Activated naive CD4-positive, alpha-beta T cell treated with anti-CD3 and anti-CD28 coated beads for 36 hours (primary cell): ENCODE results near the gene UAP1L1. TPM values are rescaled to one million over a fixed set of nuclear protein-coding genes. Genes with fewer than 3 reads are reported as not detected.

ENCODE experiments used
- CTCF ChIA-PET: fragments of 350-600 bp; sonication (Branson Sonifier 250); formaldehyde crosslinking; loops from one replicate; lab custom pipeline; 2021; ENCODE audit warnings: antibody characterized with exemption; lab: Charles Lee
- DNase-seq: peaks from one replicate; pipeline ENCODE4 v3.0.0-alpha.2; 2020
- H3K27ac Mint-ChIP-seq: one replicate; pipeline ENCODE4 v1.8.0; 2021; ENCODE audit warnings: mild to moderate bottlenecking, mixed read lengths
- H3K27me3 Mint-ChIP-seq: one replicate; pipeline ENCODE4 v1.8.0; 2021; ENCODE audit warnings: low read depth, mixed read lengths
- H3K36me3 Mint-ChIP-seq: one replicate; pipeline ENCODE4 v1.8.0; 2021; ENCODE audit warnings: low read depth, mixed read lengths
- H3K4me1 Mint-ChIP-seq: one replicate; pipeline ENCODE4 v1.8.0; 2021; ENCODE audit warnings: low read depth, mixed read lengths
- H3K4me3 Mint-ChIP-seq: one replicate; pipeline ENCODE4 v1.8.0; 2021; ENCODE audit warnings: mild to moderate bottlenecking, moderate library complexity, mixed read lengths
- H3K9me3 Mint-ChIP-seq: one replicate; pipeline ENCODE4 v1.8.0; 2021; ENCODE audit warnings: mixed read lengths
- intact Hi-C: fragments of 100-400 bp; cut with micrococcal nuclease; formaldehyde crosslinking; loops from one replicate; pipeline ENCODE4 v1.15.1; 2023
- total RNA-seq, 2 experiments: library from RNA; stranded (reverse); gene quantifications; one replicate each; pipeline ENCODE4 v1.2.3, GENCODE V29; 2021

The UAP1L1 gene
- total RNA-seq, 2 experiments from 2014 or later = 2.6 to 3.4 TPM

- H3K4me1 Mint-ChIP-seq = peaks cover 9% of the 10 kb centered on the region
- DNase-seq = no peak
- CTCF ChIA-PET = interaction anchor here (0.6 to 9.0 kb wide), 5 partner anchors 12 to 293 kb away, joined by 4 to 66 read pairs (median 15); partner anchors contain the start of genes ABCA2 and NPDC1
Measured at GRCh38 chr9:137071282-137071681, 6.0 kb upstream of the UAP1L1 start.

GRCh38 chr9:137073992-137074399, 3.3 kb upstream of the UAP1L1 start:
- no peaks in the 10 kb centered on the region for H3K27me3 Mint-ChIP-seq
- H3K27ac Mint-ChIP-seq = no peak overlapping the region

More at GRCh38 chr9:137071282-137071681, 6.0 kb upstream of the UAP1L1 start:
- no peaks in the 10 kb centered on the region for H3K36me3 Mint-ChIP-seq
- H3K27me3 Mint-ChIP-seq = peaks cover 3% of the 10 kb centered on the region
- H3K4me3 Mint-ChIP-seq = peak overlapping the region; percentile 56
- no peak overlapping the region for H3K27ac Mint-ChIP-seq
- no peaks in the 10 kb centered on the region for H3K9me3 Mint-ChIP-seq
- intact Hi-C loops = no loop called here

GRCh38 chr9:137074657-137075274, 2.6 kb upstream of the UAP1L1 start:
- no peaks in the 10 kb centered on the region for H3K9me3 Mint-ChIP-seq
- no peak for DNase-seq
- H3K27ac Mint-ChIP-seq = no peak overlapping the region
- intact Hi-C loops = no loop called here
- CTCF ChIA-PET = interaction anchor here (1.4 kb wide), 1 partner anchor 11 kb away, joined by 3 read pairs; no protein-coding TSS in a partner anchor
- H3K4me3 Mint-ChIP-seq = no peak overlapping the region
- H3K4me1 Mint-ChIP-seq = peaks cover 5% of the 10 kb centered on the region
- no peaks in the 10 kb centered on the region for H3K36me3 Mint-ChIP-seq
- no peaks in the 10 kb centered on the region for H3K27me3 Mint-ChIP-seq

More at GRCh38 chr9:137073992-137074399, 3.3 kb upstream of the UAP1L1 start:
- intact Hi-C loops = no loop called here
- CTCF ChIA-PET = no interaction called here
- Mint-ChIP-seq H3K4me1 (peaks cover 5% of the 10 kb centered on the region), H3K9me3 (no peaks in the 10 kb centered on the region), H3K36me3 (no peaks in the 10 kb centered on the region), H3K4me3 (no peak overlapping the region)
- DNase-seq = no peak

GRCh38 chr9:137075275-137075775, 2.0 kb upstream of the UAP1L1 start:
- no peak for DNase-seq
- intact Hi-C loops = no loop called here
- peaks cover 5% of the 10 kb centered on the region for H3K4me1 Mint-ChIP-seq
- no peaks in the 10 kb centered on the region for H3K27me3 Mint-ChIP-seq
- H3K36me3 Mint-ChIP-seq = no peaks in the 10 kb centered on the region
- H3K27ac Mint-ChIP-seq = no peak overlapping the region
- CTCF ChIA-PET = interaction anchor here (1.0 to 1.8 kb wide), 3 partner anchors 11 to 128 kb away, joined by 3 to 6 read pairs (median 3); no protein-coding TSS in a partner anchor
- no peak overlapping the region for H3K4me3 Mint-ChIP-seq
- no peaks in the 10 kb centered on the region for H3K9me3 Mint-ChIP-seq

GRCh38 chr9:137076636-137077009, 694 bp upstream of the UAP1L1 start:
- Mint-ChIP-seq H3K27me3 (no peaks in the 10 kb centered on the region), H3K4me3 (peak overlapping the region; percentile 57), H3K9me3 (no peaks in the 10 kb centered on the region), H3K36me3 (no peaks in the 10 kb centered on the region), H3K4me1 (no peaks in the 10 kb centered on the region), H3K27ac (no peak overlapping the region)
- DNase-seq = no peak
- CTCF ChIA-PET = interaction anchor here (0.8 to 2.3 kb wide), 5 partner anchors 10 to 47 kb away, joined by 3 to 19 read pairs (median 5); no protein-coding TSS in a partner anchor
- intact Hi-C loops = no loop called here

GRCh38 chr9:137077758-137078693, 709 bp downstream of the UAP1L1 start:
- CTCF ChIA-PET = interaction anchor here (0.9 to 2.3 kb wide), 4 partner anchors 10 to 48 kb away, joined by 3 to 19 read pairs (median 4); no protein-coding TSS in a partner anchor
- no peaks in the 10 kb centered on the region for H3K36me3 Mint-ChIP-seq
- H3K4me3 Mint-ChIP-seq = peak overlapping the region; percentile 66
- H3K9me3 Mint-ChIP-seq = no peaks in the 10 kb centered on the region
- peak; percentile 37 for DNase-seq
- H3K4me1 Mint-ChIP-seq = no peaks in the 10 kb centered on the region
- intact Hi-C loops = no loop called here
- no peak overlapping the region for H3K27ac Mint-ChIP-seq
- no peaks in the 10 kb centered on the region for H3K27me3 Mint-ChIP-seq

GRCh38 chr9:137078701-137079400, 1.5 kb downstream of the UAP1L1 start:
- intact Hi-C loops = no loop called here
- H3K9me3 Mint-ChIP-seq = no peaks in the 10 kb centered on the region
- no peak overlapping the region for H3K4me3 Mint-ChIP-seq
- H3K36me3 Mint-ChIP-seq = no peaks in the 10 kb centered on the region
- H3K4me1 Mint-ChIP-seq = peaks cover 3% of the 10 kb centered on the region
- CTCF ChIA-PET = interaction anchor here (0.9 to 1.2 kb wide), 2 partner anchors 34 to 49 kb away, joined by 3 to 4 read pairs; no protein-coding TSS in a partner anchor
- H3K27ac Mint-ChIP-seq = no peak overlapping the region
- H3K27me3 Mint-ChIP-seq = no peaks in the 10 kb centered on the region
- no peak for DNase-seq

GRCh38 chr9:137079401-137079787, 2.1 kb downstream of the UAP1L1 start:
- H3K27me3 Mint-ChIP-seq = no peaks in the 10 kb centered on the region
- H3K4me1 Mint-ChIP-seq = peaks cover 4% of the 10 kb centered on the region
- peak overlapping the region; percentile 16 for H3K4me3 Mint-ChIP-seq
- DNase-seq = no peak
- CTCF ChIA-PET = no interaction called here
- intact Hi-C loops = no loop called here
- no peaks in the 10 kb centered on the region for H3K9me3 Mint-ChIP-seq
- H3K27ac Mint-ChIP-seq = no peak overlapping the region
- no peaks in the 10 kb centered on the region for H3K36me3 Mint-ChIP-seq

GRCh38 chr9:137080260-137081122, 3.2 kb downstream of the UAP1L1 start:
- Mint-ChIP-seq H3K27me3 (no peaks in the 10 kb centered on the region), H3K4me3 (no peak overlapping the region)
- intact Hi-C loops = no loop called here

GRCh38 chr9:137082222-137082924, 5.1 kb downstream of the UAP1L1 start:
- DNase-seq = no peak
- no peaks in the 10 kb centered on the region for H3K27me3 Mint-ChIP-seq
- H3K4me1 Mint-ChIP-seq = peaks cover 16% of the 10 kb centered on the region
- H3K9me3 Mint-ChIP-seq = no peaks in the 10 kb centered on the region
- CTCF ChIA-PET = no interaction called here
- no peak overlapping the region for H3K4me3 Mint-ChIP-seq
- intact Hi-C loops = no loop called here
- no peaks in the 10 kb centered on the region for H3K36me3 Mint-ChIP-seq
- H3K27ac Mint-ChIP-seq = no peak overlapping the region

More at GRCh38 chr9:137080260-137081122, 3.2 kb downstream of the UAP1L1 start:
- DNase-seq = no peak
- Mint-ChIP-seq H3K36me3 (no peaks in the 10 kb centered on the region), H3K9me3 (no peaks in the 10 kb centered on the region), H3K4me1 (peaks cover 12% of the 10 kb centered on the region), H3K27ac (no peak overlapping the region)
- CTCF ChIA-PET = interaction anchor here (0.9 to 1.0 kb wide), 2 partner anchors 33 to 409 kb away, joined by 3 read pairs; no protein-coding TSS in a partner anchor
